ENCODE results near the gene RFX3.

- TF ChIP-seq CTCF (IDR thresholded peaks at IDR 0.05; ENCODE audit: insufficient read depth, low read depth, low read length) = no peak
- TF ChIP-seq EZH2 (IDR thresholded peaks at IDR 0.05; ENCODE audit: insufficient read depth, low read length) = no peak
Measured at GRCh38 chr9:3348169-3348568, 177.6 kb downstream of the RFX3 start.

Data from astrocyte (in vitro differentiated cells and primary cell).